SK-N-SH treated with all-trans-retinoic acid at 6 μM for 48 hours (cell line): ENCODE results near the gene DIP2C.

Experiments used
- ARNTL ChIP-seq: fragments of 450-650 bp; formaldehyde crosslinking; IDR thresholded peaks from 2 replicates; pipeline ENCODE4 v1.5.0; 2020; ENCODE audit warnings: low read depth, mild to moderate bottlenecking, moderate library complexity, borderline replicate concordance
- CREB5 ChIP-seq: fragments of 250-450 bp; sonication (Bioruptor Pico); IDR thresholded peaks from 2 replicates; pipeline ENCODE4 v1.5.1; 2020; ENCODE audit warnings: low read depth, mild to moderate bottlenecking, moderate library complexity

GRCh38 chr10:734481-734880 is 45.0 kb upstream of the DIP2C start:
- TF ChIP-seq CREB5 (CRISPR knock-in tag) (no peak), ARNTL (CRISPR knock-in tag) (no peak)
